T-helper 2 cell treated with Interferon-gamma antibody and Interleukin-4, amounts not matched to agents 5 μg/mL and 100 μg/mL, for 36 hours (primary cell): ENCODE data around the gene MGST1.
"Not testable (repeated sequence)": the region's sequence is repeated elsewhere in the genome, so short reads cannot be mapped to it uniquely, and the experiment has no call there.

Experiments used
- DNase-seq: peaks from one replicate; pipeline ENCODE4 v3.0.0; 2021; ENCODE audit warnings: low spot score
- H3K27ac Mint-ChIP-seq: one replicate; pipeline ENCODE4 v1.8.0; 2021; ENCODE audit warnings: mild to moderate bottlenecking, mixed read lengths
- H3K27me3 Mint-ChIP-seq: one replicate; pipeline ENCODE4 v1.8.0; 2021; ENCODE audit warnings: low read depth, mixed read lengths
- H3K36me3 Mint-ChIP-seq: one replicate; pipeline ENCODE4 v1.8.0; 2021; ENCODE audit warnings: low read depth, mixed read lengths
- H3K4me1 Mint-ChIP-seq: one replicate; pipeline ENCODE4 v1.8.0; 2021; ENCODE audit warnings: low read depth, mixed read lengths
- H3K4me3 Mint-ChIP-seq: one replicate; pipeline ENCODE4 v1.8.0; 2022; ENCODE audit warnings: mild to moderate bottlenecking, moderate library complexity, mixed read lengths
- H3K9me3 Mint-ChIP-seq: one replicate; pipeline ENCODE4 v1.8.0; 2021; ENCODE audit warnings: mixed read lengths

Gene MGST1

GRCh38 chr12:16369156-16369555 is 21.7 kb downstream of the MGST1 start:
- H3K27me3 Mint-ChIP-seq: no peaks in the 10 kb centered on the region
- H3K4me1 Mint-ChIP-seq: no peaks in the 10 kb centered on the region
- no peak overlapping the region for H3K4me3 Mint-ChIP-seq
- H3K36me3 Mint-ChIP-seq: no peaks in the 10 kb centered on the region
- no peak overlapping the region for H3K27ac Mint-ChIP-seq
- H3K9me3 Mint-ChIP-seq: no peaks in the 10 kb centered on the region
- no peak for DNase-seq

- Mint-ChIP-seq H3K4me1 (no peaks in the 10 kb centered on the region), H3K4me3 (no peak overlapping the region)
Observed at GRCh38 chr12:16370096-16370495, 22.7 kb downstream of the MGST1 start.

GRCh38 chr12:16382652-16383312 is 35.3 kb downstream of the MGST1 start:
- H3K4me3 Mint-ChIP-seq, H3K27me3 Mint-ChIP-seq, H3K36me3 Mint-ChIP-seq, DNase-seq, H3K27ac Mint-ChIP-seq, H3K4me1 Mint-ChIP-seq: not testable (repeated sequence)
- peaks cover 15% of the 10 kb centered on the region for H3K9me3 Mint-ChIP-seq

More at GRCh38 chr12:16370096-16370495, 22.7 kb downstream of the MGST1 start:
- no peaks in the 10 kb centered on the region for H3K9me3 Mint-ChIP-seq
- H3K27ac Mint-ChIP-seq: no peak overlapping the region
- no peak for DNase-seq
- H3K27me3 Mint-ChIP-seq: no peaks in the 10 kb centered on the region
- no peaks in the 10 kb centered on the region for H3K36me3 Mint-ChIP-seq

- Mint-ChIP-seq H3K9me3 (peaks cover 18% of the 10 kb centered on the region), H3K4me1 (no peaks in the 10 kb centered on the region), H3K27me3 (no peaks in the 10 kb centered on the region), H3K4me3 (no peak overlapping the region), H3K27ac (no peak overlapping the region), H3K36me3 (no peaks in the 10 kb centered on the region)
- no peak for DNase-seq
Observed at GRCh38 chr12:16384732-16385131, 37.3 kb downstream of the MGST1 start.

GRCh38 chr12:16385782-16386646 is 38.6 kb downstream of the MGST1 start:
- H3K27ac Mint-ChIP-seq: no peak overlapping the region
- no peak for DNase-seq

GRCh38 chr12:16387919-16388318 is 40.5 kb downstream of the MGST1 start:
- Mint-ChIP-seq H3K4me3 (no peak overlapping the region), H3K27me3 (no peaks in the 10 kb centered on the region), H3K4me1 (no peaks in the 10 kb centered on the region), H3K27ac (no peak overlapping the region), H3K9me3 (peaks cover 16% of the 10 kb centered on the region), H3K36me3 (no peaks in the 10 kb centered on the region)
- no peak for DNase-seq

More at GRCh38 chr12:16385782-16386646, 38.6 kb downstream of the MGST1 start:
- Mint-ChIP-seq H3K4me3 (no peak overlapping the region), H3K27me3 (no peaks in the 10 kb centered on the region), H3K9me3 (peaks cover 23% of the 10 kb centered on the region), H3K4me1 (no peaks in the 10 kb centered on the region), H3K36me3 (no peaks in the 10 kb centered on the region)

- Mint-ChIP-seq H3K27ac (no peak overlapping the region), H3K27me3 (no peaks in the 10 kb centered on the region), H3K4me3 (no peak overlapping the region), H3K4me1 (no peaks in the 10 kb centered on the region), H3K36me3 (no peaks in the 10 kb centered on the region), H3K9me3 (peaks cover 16% of the 10 kb centered on the region)
- no peak for DNase-seq
Observed at GRCh38 chr12:16389594-16389993, 42.1 kb downstream of the MGST1 start.

GRCh38 chr12:16392846-16393535 is 45.5 kb downstream of the MGST1 start:
- Mint-ChIP-seq H3K9me3 (peaks cover 24% of the 10 kb centered on the region), H3K4me3 (no peak overlapping the region), H3K36me3 (no peaks in the 10 kb centered on the region), H3K27ac (no peak overlapping the region), H3K4me1 (no peaks in the 10 kb centered on the region), H3K27me3 (no peaks in the 10 kb centered on the region)
- DNase-seq: no peak

- H3K9me3 Mint-ChIP-seq: peaks cover 11% of the 10 kb centered on the region
- H3K27ac Mint-ChIP-seq: no peak overlapping the region
- no peaks in the 10 kb centered on the region for H3K36me3 Mint-ChIP-seq
- no peak overlapping the region for H3K4me3 Mint-ChIP-seq
- H3K27me3 Mint-ChIP-seq: no peaks in the 10 kb centered on the region
- no peaks in the 10 kb centered on the region for H3K4me1 Mint-ChIP-seq
- DNase-seq: no peak
Observed at GRCh38 chr12:16399101-16399500, 51.7 kb downstream of the MGST1 start.

- not testable (repeated sequence) for H3K27ac Mint-ChIP-seq, H3K4me1 Mint-ChIP-seq, H3K27me3 Mint-ChIP-seq, DNase-seq, H3K4me3 Mint-ChIP-seq, H3K36me3 Mint-ChIP-seq
- peaks cover 21% of the 10 kb centered on the region for H3K9me3 Mint-ChIP-seq
Observed at GRCh38 chr12:16401835-16402234, 54.4 kb downstream of the MGST1 start.

GRCh38 chr12:16407346-16407745 is 59.9 kb downstream of the MGST1 start:
- DNase-seq: no peak
- H3K9me3 Mint-ChIP-seq: peaks cover 37% of the 10 kb centered on the region
- H3K27me3 Mint-ChIP-seq: no peaks in the 10 kb centered on the region
- H3K36me3 Mint-ChIP-seq: no peaks in the 10 kb centered on the region
- H3K27ac Mint-ChIP-seq: no peak overlapping the region
- no peak overlapping the region for H3K4me3 Mint-ChIP-seq
- no peaks in the 10 kb centered on the region for H3K4me1 Mint-ChIP-seq
